Measurements from ENCODE around the gene OSBPL3.
"Not testable (repeated sequence)": the region's sequence is repeated elsewhere in the genome, so short reads cannot be mapped to it uniquely, and the experiment has no call there.

The OSBPL3 gene

DNA sequence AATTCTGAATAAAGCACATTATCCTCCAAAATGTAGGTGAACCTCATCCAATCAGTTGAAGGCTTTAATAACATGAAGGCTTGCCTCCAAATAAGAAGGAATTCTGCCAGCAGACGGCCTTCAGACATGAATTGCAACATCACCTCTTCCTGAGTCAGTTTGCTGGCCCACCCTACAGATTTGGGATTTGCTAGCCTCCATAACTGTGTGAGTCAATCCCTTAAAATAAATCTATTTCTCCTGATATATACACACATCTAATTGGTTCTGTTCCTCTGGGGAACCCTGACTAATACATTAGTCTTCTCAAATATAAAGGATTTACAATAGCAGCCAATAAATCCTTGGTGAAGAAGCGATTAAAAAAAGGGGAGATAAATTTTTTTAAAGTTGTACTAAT, 34.8 kb upstream of the OSBPL3 start:
- Histone ChIP-seq H3K4me3 (ENCODE audit: low read depth, low read length) (no peak overlapping the region), H3K4me1 (ENCODE audit: control insufficient read depth, insufficient read depth, low read length) (no peaks in the 10 kb centered on the region), H3K9me3 (ENCODE audit: control insufficient read depth, insufficient read depth, low read depth, low read length) (no peaks in the 10 kb centered on the region), H3K27ac (ENCODE audit: extremely low read depth, low read depth, low read length) (no peak overlapping the region), H3K36me3 (ENCODE audit: control insufficient read depth in 2 of 2, insufficient read depth in 1 of 2, low read length in 2 of 2) (no peaks in the 10 kb centered on the region)
- POLR2A ChIA-PET = no interaction called here
- CTCF ChIA-PET = no interaction called here
- TF ChIP-seq ZNF549 (tag by site-specific recombination; IDR thresholded peaks at IDR 0.05) = no peak
- TF ChIP-seq ZNF658 (tag by site-specific recombination; IDR thresholded peaks at IDR 0.05) = no peak
- TF ChIP-seq ZNF248 (tag by site-specific recombination; IDR thresholded peaks at IDR 0.05) = no peak
- TF ChIP-seq ZNF394 (tag by site-specific recombination; IDR thresholded peaks at IDR 0.05; ENCODE audit: borderline replicate concordance) = no peak
- TF ChIP-seq, protein P1, sequence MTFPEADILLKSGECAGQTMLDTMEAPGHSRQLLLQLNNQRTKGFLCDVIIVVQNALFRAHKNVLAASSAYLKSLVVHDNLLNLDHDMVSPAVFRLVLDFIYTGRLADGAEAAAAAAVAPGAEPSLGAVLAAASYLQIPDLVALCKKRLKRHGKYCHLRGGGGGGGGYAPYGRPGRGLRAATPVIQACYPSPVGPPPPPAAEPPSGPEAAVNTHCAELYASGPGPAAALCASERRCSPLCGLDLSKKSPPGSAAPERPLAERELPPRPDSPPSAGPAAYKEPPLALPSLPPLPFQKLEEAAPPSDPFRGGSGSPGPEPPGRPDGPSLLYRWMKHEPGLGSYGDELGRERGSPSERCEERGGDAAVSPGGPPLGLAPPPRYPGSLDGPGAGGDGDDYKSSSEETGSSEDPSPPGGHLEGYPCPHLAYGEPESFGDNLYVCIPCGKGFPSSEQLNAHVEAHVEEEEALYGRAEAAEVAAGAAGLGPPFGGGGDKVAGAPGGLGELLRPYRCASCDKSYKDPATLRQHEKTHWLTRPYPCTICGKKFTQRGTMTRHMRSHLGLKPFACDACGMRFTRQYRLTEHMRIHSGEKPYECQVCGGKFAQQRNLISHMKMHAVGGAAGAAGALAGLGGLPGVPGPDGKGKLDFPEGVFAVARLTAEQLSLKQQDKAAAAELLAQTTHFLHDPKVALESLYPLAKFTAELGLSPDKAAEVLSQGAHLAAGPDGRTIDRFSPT (tag by site-specific recombination; IDR thresholded peaks at IDR 0.05) = no peak
- TF ChIP-seq ZNF621 (tag by site-specific recombination; IDR thresholded peaks at IDR 0.05) = no peak
- no peak for TF ChIP-seq ZNF426 (tag by site-specific recombination; IDR thresholded peaks at IDR 0.05)

DNA sequence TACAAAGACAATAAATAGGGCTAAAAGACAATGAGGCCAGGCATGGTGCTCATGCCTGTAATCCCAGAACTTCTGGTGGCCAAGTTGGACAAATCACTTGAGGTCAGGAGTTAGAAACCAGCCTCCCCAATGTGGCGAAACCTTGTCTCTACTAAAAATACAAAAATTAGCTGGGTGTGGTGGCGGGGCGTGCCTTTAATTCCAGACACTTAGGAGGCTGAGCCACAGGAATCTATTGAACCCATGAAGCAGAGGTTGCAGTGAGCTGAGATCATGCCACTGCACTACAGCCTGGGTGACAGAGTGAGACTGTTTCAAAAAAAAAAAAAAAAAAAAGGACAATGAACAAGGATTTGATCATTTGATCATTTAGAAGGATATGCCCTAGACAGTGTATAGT, 32.7 kb upstream of the OSBPL3 start:
- POLR2A ChIA-PET; H3K4me3 ChIP-seq (ENCODE audit: low read depth, low read length); H3K4me1 ChIP-seq (ENCODE audit: control insufficient read depth, insufficient read depth, low read length); H3K27ac ChIP-seq (ENCODE audit: extremely low read depth, low read depth, low read length); H3K36me3 ChIP-seq (ENCODE audit: control insufficient read depth in 2 of 2, insufficient read depth in 1 of 2, low read length in 2 of 2); H3K9me3 ChIP-seq (ENCODE audit: control insufficient read depth, insufficient read depth, low read depth, low read length): not testable (repeated sequence)
- CTCF ChIA-PET = interaction anchor here (2.0 kb wide), 1 partner anchor 33 kb away, joined by 4 read pairs; the partner anchor contains the start of gene OSBPL3

DNA sequence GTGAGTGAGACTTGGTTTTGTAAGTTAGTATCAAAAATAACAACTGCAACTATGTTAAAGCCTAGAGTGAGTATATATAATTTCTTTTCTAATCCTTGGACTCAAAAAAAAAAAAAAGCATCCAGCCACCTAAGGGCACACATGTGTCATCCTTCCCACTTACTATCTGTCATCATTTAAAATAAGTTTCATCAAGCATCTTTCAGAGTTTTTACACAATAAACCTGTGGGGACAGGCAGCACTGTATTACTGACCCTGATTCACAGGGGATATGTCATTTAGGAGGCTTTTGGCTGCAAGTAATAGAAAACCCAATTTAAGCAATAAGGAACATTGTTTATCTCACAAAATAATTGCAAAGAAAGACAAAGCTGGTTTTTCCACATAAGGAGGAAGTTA, 32.3 kb upstream of the OSBPL3 start:
- ChIA-PET CTCF (interaction anchor here (0.7 to 2.0 kb wide), 2 partner anchors 33 to 41 kb away, joined by 3 to 4 read pairs; partner anchors contain the start of gene OSBPL3), POLR2A (no interaction called here)
- Histone ChIP-seq H3K4me1 (ENCODE audit: control insufficient read depth, insufficient read depth, low read length) (no peaks in the 10 kb centered on the region), H3K9me3 (ENCODE audit: control insufficient read depth, insufficient read depth, low read depth, low read length) (no peaks in the 10 kb centered on the region), H3K4me3 (ENCODE audit: low read depth, low read length) (no peak overlapping the region), H3K27ac (ENCODE audit: extremely low read depth, low read depth, low read length) (no peak overlapping the region), H3K36me3 (ENCODE audit: control insufficient read depth in 2 of 2, insufficient read depth in 1 of 2, low read length in 2 of 2) (no peaks in the 10 kb centered on the region)
- TF ChIP-seq ZNF121 (tag by site-specific recombination; IDR thresholded peaks at IDR 0.05) = no peak
- TF ChIP-seq ZNF623 (tag by site-specific recombination; IDR thresholded peaks at IDR 0.05) = no peak
- TF ChIP-seq, protein P2, sequence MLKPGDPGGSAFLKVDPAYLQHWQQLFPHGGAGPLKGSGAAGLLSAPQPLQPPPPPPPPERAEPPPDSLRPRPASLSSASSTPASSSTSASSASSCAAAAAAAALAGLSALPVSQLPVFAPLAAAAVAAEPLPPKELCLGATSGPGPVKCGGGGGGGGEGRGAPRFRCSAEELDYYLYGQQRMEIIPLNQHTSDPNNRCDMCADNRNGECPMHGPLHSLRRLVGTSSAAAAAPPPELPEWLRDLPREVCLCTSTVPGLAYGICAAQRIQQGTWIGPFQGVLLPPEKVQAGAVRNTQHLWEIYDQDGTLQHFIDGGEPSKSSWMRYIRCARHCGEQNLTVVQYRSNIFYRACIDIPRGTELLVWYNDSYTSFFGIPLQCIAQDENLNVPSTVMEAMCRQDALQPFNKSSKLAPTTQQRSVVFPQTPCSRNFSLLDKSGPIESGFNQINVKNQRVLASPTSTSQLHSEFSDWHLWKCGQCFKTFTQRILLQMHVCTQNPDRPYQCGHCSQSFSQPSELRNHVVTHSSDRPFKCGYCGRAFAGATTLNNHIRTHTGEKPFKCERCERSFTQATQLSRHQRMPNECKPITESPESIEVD (tag by site-specific recombination; IDR thresholded peaks at IDR 0.05) = no peak
- TF ChIP-seq REPIN1 (tag by site-specific recombination; IDR thresholded peaks at IDR 0.05; ENCODE audit: low read depth) = no peak
- no peak for TF ChIP-seq ZNF610 (tag by site-specific recombination; IDR thresholded peaks at IDR 0.05; ENCODE audit: borderline replicate concordance)

DNA sequence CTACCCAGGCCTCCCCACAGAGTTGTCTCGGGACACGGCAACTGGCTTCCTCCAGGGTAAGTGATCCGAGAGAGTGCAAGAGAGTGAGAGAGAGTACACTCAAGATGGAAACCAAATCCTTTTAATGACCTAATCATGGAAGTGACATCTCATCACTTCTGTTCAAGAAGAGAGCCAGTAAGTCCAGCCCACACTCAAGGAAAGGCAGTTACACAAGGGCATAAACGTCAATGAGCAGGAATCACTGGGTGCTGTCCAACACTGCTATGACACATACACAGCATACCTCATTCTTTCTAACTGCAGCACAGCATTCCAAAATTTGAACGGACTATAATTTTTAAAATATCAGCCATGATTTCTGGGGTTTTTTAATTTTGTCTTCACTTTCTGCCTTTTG, 29.3 kb upstream of the OSBPL3 start:
- TF ChIP-seq ZNF529 (tag by site-specific recombination; IDR thresholded peaks at IDR 0.05; ENCODE audit: insufficient replicate concordance) (no peak), ZNF223 (tag by site-specific recombination; IDR thresholded peaks at IDR 0.05) (no peak), ZNF555 (tag by site-specific recombination; conservative IDR thresholded peaks at IDR 0.05) (no peak), ZNF248 (tag by site-specific recombination; IDR thresholded peaks at IDR 0.05) (no peak)
- TF ChIP-seq, protein P3, sequence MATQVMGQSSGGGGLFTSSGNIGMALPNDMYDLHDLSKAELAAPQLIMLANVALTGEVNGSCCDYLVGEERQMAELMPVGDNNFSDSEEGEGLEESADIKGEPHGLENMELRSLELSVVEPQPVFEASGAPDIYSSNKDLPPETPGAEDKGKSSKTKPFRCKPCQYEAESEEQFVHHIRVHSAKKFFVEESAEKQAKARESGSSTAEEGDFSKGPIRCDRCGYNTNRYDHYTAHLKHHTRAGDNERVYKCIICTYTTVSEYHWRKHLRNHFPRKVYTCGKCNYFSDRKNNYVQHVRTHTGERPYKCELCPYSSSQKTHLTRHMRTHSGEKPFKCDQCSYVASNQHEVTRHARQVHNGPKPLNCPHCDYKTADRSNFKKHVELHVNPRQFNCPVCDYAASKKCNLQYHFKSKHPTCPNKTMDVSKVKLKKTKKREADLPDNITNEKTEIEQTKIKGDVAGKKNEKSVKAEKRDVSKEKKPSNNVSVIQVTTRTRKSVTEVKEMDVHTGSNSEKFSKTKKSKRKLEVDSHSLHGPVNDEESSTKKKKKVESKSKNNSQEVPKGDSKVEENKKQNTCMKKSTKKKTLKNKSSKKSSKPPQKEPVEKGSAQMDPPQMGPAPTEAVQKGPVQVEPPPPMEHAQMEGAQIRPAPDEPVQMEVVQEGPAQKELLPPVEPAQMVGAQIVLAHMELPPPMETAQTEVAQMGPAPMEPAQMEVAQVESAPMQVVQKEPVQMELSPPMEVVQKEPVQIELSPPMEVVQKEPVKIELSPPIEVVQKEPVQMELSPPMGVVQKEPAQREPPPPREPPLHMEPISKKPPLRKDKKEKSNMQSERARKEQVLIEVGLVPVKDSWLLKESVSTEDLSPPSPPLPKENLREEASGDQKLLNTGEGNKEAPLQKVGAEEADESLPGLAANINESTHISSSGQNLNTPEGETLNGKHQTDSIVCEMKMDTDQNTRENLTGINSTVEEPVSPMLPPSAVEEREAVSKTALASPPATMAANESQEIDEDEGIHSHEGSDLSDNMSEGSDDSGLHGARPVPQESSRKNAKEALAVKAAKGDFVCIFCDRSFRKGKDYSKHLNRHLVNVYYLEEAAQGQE (tag by site-specific recombination; IDR thresholded peaks at IDR 0.05) = peak; percentile 63
- TF ChIP-seq, protein P4, sequence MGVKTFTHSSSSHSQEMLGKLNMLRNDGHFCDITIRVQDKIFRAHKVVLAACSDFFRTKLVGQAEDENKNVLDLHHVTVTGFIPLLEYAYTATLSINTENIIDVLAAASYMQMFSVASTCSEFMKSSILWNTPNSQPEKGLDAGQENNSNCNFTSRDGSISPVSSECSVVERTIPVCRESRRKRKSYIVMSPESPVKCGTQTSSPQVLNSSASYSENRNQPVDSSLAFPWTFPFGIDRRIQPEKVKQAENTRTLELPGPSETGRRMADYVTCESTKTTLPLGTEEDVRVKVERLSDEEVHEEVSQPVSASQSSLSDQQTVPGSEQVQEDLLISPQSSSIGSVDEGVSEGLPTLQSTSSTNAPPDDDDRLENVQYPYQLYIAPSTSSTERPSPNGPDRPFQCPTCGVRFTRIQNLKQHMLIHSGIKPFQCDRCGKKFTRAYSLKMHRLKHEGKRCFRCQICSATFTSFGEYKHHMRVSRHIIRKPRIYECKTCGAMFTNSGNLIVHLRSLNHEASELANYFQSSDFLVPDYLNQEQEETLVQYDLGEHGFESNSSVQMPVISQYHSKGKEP (tag by site-specific recombination; IDR thresholded peaks at IDR 0.05) = no peak
- H3K27ac ChIP-seq (ENCODE audit: extremely low read depth, low read depth, low read length) = no peak overlapping the region
- POLR2A ChIA-PET = interaction anchor here (0.6 kb wide), 1 partner anchor 120 kb away, joined by 3 read pairs; no protein-coding TSS in a partner anchor
- CTCF ChIA-PET = no interaction called here
- no peaks in the 10 kb centered on the region for H3K9me3 ChIP-seq (ENCODE audit: control insufficient read depth, insufficient read depth, low read depth, low read length)
- H3K4me1 ChIP-seq (ENCODE audit: control insufficient read depth, insufficient read depth, low read length) = no peaks in the 10 kb centered on the region
- no peaks in the 10 kb centered on the region for H3K36me3 ChIP-seq (ENCODE audit: control insufficient read depth in 2 of 2, insufficient read depth in 1 of 2, low read length in 2 of 2)
- H3K4me3 ChIP-seq (ENCODE audit: low read depth, low read length) = no peak overlapping the region

All from HEK293 (cell line).